ENCODE data around the gene TNFAIP6.
A peak's percentile ranks its signal among the peaks of the same experiment; 100 is the strongest.
"Not testable (repeated sequence)": the region's sequence is repeated elsewhere in the genome, so short reads cannot be mapped to it uniquely, and the experiment has no call there.

Gene TNFAIP6

GRCh38 chr2:151388011-151388410, 30.6 kb downstream of the TNFAIP6 start:
- H3K36me3 Mint-ChIP-seq (ENCODE audit: low read depth) = no peaks in the 10 kb centered on the region
- H3K27ac Mint-ChIP-seq = no peak overlapping the region
- H3K27me3 Mint-ChIP-seq = peaks cover 3% of the 10 kb centered on the region
- H3K9me3 Mint-ChIP-seq = peaks cover 6% of the 10 kb centered on the region
- no peak for DNase-seq
- no peaks in the 10 kb centered on the region for H3K4me1 Mint-ChIP-seq (ENCODE audit: low read depth)
- no peak overlapping the region for H3K4me3 Mint-ChIP-seq

GRCh38 chr2:151391436-151391835, 34.0 kb downstream of the TNFAIP6 start:
- peaks cover 3% of the 10 kb centered on the region for H3K27me3 Mint-ChIP-seq
- H3K36me3 Mint-ChIP-seq (ENCODE audit: low read depth) = no peaks in the 10 kb centered on the region
- H3K27ac Mint-ChIP-seq = no peak overlapping the region
- peaks cover 6% of the 10 kb centered on the region for H3K9me3 Mint-ChIP-seq
- no peak for DNase-seq
- H3K4me3 Mint-ChIP-seq = no peak overlapping the region
- no peaks in the 10 kb centered on the region for H3K4me1 Mint-ChIP-seq (ENCODE audit: low read depth)

- H3K9me3 Mint-ChIP-seq = peaks cover 6% of the 10 kb centered on the region
- no peak for DNase-seq
- H3K27ac Mint-ChIP-seq = no peak overlapping the region
- no peaks in the 10 kb centered on the region for H3K4me1 Mint-ChIP-seq (ENCODE audit: low read depth)
- H3K27me3 Mint-ChIP-seq = peaks cover 3% of the 10 kb centered on the region
- H3K36me3 Mint-ChIP-seq (ENCODE audit: low read depth) = no peaks in the 10 kb centered on the region
- no peak overlapping the region for H3K4me3 Mint-ChIP-seq
These were observed 37.1 kb downstream of the TNFAIP6 start for GRCh38 chr2:151394509-151394908.

- H3K27ac Mint-ChIP-seq = no peak overlapping the region
- H3K27me3 Mint-ChIP-seq = no peaks in the 10 kb centered on the region
- H3K36me3 Mint-ChIP-seq (ENCODE audit: low read depth) = no peaks in the 10 kb centered on the region
- DNase-seq = no peak
- H3K4me1 Mint-ChIP-seq (ENCODE audit: low read depth) = no peaks in the 10 kb centered on the region
- no peak overlapping the region for H3K4me3 Mint-ChIP-seq
- H3K9me3 Mint-ChIP-seq = peaks cover under 1% of the 10 kb centered on the region
These were observed 38.4 kb downstream of the TNFAIP6 start for GRCh38 chr2:151395509-151396374.

- Mint-ChIP-seq H3K27ac (no peak overlapping the region), H3K4me1 (ENCODE audit: low read depth) (no peaks in the 10 kb centered on the region), H3K9me3 (no peaks in the 10 kb centered on the region), H3K36me3 (ENCODE audit: low read depth) (no peaks in the 10 kb centered on the region), H3K27me3 (no peaks in the 10 kb centered on the region), H3K4me3 (no peak overlapping the region)
- DNase-seq = no peak
These were observed 42.6 kb downstream of the TNFAIP6 start for GRCh38 chr2:151399981-151400380.

- H3K4me1 Mint-ChIP-seq (ENCODE audit: low read depth) = no peaks in the 10 kb centered on the region
These were observed 43.8 kb downstream of the TNFAIP6 start for GRCh38 chr2:151401149-151401548.

DNA sequence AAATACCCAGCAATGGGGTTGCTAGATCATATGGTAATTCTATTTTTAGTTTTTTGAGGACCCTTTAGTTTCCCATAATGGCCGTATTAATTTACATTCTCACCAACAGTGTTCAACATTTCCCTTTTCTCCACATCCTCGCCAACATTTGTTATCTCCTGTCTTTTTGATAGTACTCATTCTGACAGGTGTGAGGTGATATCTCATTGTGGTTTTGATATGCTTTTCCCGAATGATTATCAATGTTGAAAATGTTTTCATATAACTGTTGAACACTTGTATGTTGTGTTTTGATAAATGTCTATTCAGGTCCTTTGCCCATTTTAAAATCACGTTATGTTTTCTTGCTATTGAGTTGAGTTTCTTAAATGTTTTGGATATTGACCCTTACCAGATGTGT, 46.5 kb downstream of the TNFAIP6 start:
- Mint-ChIP-seq H3K4me3 (no peak overlapping the region), H3K4me1 (ENCODE audit: low read depth) (peaks cover 2% of the 10 kb centered on the region), H3K27me3 (no peaks in the 10 kb centered on the region)

More at GRCh38 chr2:151401149-151401548, 43.8 kb downstream of the TNFAIP6 start:
- H3K36me3 Mint-ChIP-seq (ENCODE audit: low read depth) = no peaks in the 10 kb centered on the region
- H3K27ac Mint-ChIP-seq = no peak overlapping the region
- H3K9me3 Mint-ChIP-seq = no peaks in the 10 kb centered on the region
- DNase-seq = no peak
- no peak overlapping the region for H3K4me3 Mint-ChIP-seq
- H3K27me3 Mint-ChIP-seq = no peaks in the 10 kb centered on the region

DNA sequence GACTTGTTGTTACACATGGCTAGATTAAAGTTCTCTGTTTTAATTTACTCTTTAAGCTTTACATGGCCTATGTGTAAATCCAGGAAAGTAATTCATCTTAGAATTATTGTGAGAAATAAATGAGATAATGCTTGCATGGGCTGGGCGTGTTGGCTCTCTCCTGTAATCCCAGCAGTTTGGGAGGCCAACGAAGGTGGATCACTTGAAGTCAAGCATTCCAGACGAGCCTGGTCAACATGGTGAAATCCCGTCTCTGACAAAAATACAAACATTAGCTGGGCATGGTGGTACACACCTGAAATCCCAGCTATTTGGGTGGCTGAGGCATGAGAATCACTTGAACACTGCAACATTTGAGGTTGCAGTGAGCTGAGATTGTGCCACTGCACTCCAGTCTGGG, 48.0 kb downstream of the TNFAIP6 start:
- H3K27ac Mint-ChIP-seq = no peak overlapping the region
- peaks cover 6% of the 10 kb centered on the region for H3K4me1 Mint-ChIP-seq (ENCODE audit: low read depth)
- H3K27me3 Mint-ChIP-seq = no peaks in the 10 kb centered on the region
- peaks cover 9% of the 10 kb centered on the region for H3K36me3 Mint-ChIP-seq (ENCODE audit: low read depth)
- H3K4me3 Mint-ChIP-seq = no peak overlapping the region
- DNase-seq = no peak
- H3K9me3 Mint-ChIP-seq = no peaks in the 10 kb centered on the region

More for the DNA sequence above, 46.5 kb downstream of the TNFAIP6 start:
- Mint-ChIP-seq H3K9me3 (no peaks in the 10 kb centered on the region), H3K36me3 (ENCODE audit: low read depth) (no peaks in the 10 kb centered on the region), H3K27ac (no peak overlapping the region)
- DNase-seq = no peak

GRCh38 chr2:151407281-151407680, 49.9 kb downstream of the TNFAIP6 start:
- H3K36me3 Mint-ChIP-seq (ENCODE audit: low read depth) = peaks cover 27% of the 10 kb centered on the region
- no peak for DNase-seq
- H3K27ac Mint-ChIP-seq = no peak overlapping the region
- H3K4me3 Mint-ChIP-seq = no peak overlapping the region
- no peaks in the 10 kb centered on the region for H3K9me3 Mint-ChIP-seq
- H3K4me1 Mint-ChIP-seq (ENCODE audit: low read depth) = peaks cover 19% of the 10 kb centered on the region
- H3K27me3 Mint-ChIP-seq = no peaks in the 10 kb centered on the region

GRCh38 chr2:151408788-151409600, 51.6 kb downstream of the TNFAIP6 start:
- peaks cover 32% of the 10 kb centered on the region for H3K4me1 Mint-ChIP-seq (ENCODE audit: low read depth)
- H3K36me3 Mint-ChIP-seq (ENCODE audit: low read depth) = peaks cover 44% of the 10 kb centered on the region
- H3K27me3 Mint-ChIP-seq = no peaks in the 10 kb centered on the region
- H3K4me3 Mint-ChIP-seq = peak overlapping the region; percentile 90
- H3K27ac Mint-ChIP-seq = peak overlapping the region; percentile 98
- no peaks in the 10 kb centered on the region for H3K9me3 Mint-ChIP-seq
- no peak for DNase-seq

GRCh38 chr2:151409601-151410484, 52.5 kb downstream of the TNFAIP6 start, which contains the start of gene RIF1:
Gene RIF1 (plus strand): TSS chr2:151409902. CDS start chr2:151410424, 522 bp downstream.
- peaks cover 34% of the 10 kb centered on the region for H3K4me1 Mint-ChIP-seq (ENCODE audit: low read depth)
- H3K27me3 Mint-ChIP-seq = no peaks in the 10 kb centered on the region
- peak within 1 kb of the TSS; percentile 90 for H3K4me3 Mint-ChIP-seq
- H3K36me3 Mint-ChIP-seq (ENCODE audit: low read depth) = peaks cover 52% of the 10 kb centered on the region
- no peaks in the 10 kb centered on the region for H3K9me3 Mint-ChIP-seq
- peak; percentile 88 for DNase-seq
- H3K27ac Mint-ChIP-seq = peak within 1 kb of the TSS; percentile 98

DNA sequence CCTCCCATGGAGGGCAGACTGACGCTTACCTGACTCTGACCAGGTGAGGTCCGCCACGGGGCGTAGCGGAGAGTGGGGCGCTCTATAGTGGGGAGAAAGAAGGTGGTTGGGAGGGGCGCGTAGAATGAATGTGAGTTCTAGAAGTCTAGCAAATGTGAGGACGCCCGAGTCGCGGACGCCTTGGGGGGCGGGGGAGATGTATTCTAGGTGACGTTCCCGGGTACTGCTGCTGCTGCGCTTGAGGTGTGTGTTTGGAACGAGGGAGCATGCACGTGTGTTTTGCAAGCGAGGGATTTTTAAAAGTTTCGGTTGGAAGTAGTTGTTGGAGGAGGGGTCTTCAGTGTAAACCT, 53.1 kb downstream of the TNFAIP6 start:
- H3K36me3 Mint-ChIP-seq (ENCODE audit: low read depth) = peaks cover 57% of the 10 kb centered on the region
- DNase-seq = no peak
- H3K9me3 Mint-ChIP-seq = no peaks in the 10 kb centered on the region
- H3K4me1 Mint-ChIP-seq (ENCODE audit: low read depth) = peaks cover 36% of the 10 kb centered on the region
- H3K4me3 Mint-ChIP-seq = peak overlapping the region; percentile 90
- no peaks in the 10 kb centered on the region for H3K27me3 Mint-ChIP-seq
- peak overlapping the region; percentile 98 for H3K27ac Mint-ChIP-seq

GRCh38 chr2:151417650-151418049, 60.3 kb downstream of the TNFAIP6 start:
- Mint-ChIP-seq H3K27me3 (no peaks in the 10 kb centered on the region), H3K4me1 (ENCODE audit: low read depth) (peaks cover 38% of the 10 kb centered on the region), H3K27ac (no peak overlapping the region), H3K4me3 (no peak overlapping the region), H3K9me3 (no peaks in the 10 kb centered on the region), H3K36me3 (ENCODE audit: low read depth) (peaks cover 93% of the 10 kb centered on the region)
- no peak for DNase-seq

- not testable (repeated sequence) for H3K27me3 Mint-ChIP-seq, H3K9me3 Mint-ChIP-seq, DNase-seq, H3K4me3 Mint-ChIP-seq, H3K27ac Mint-ChIP-seq
- H3K36me3 Mint-ChIP-seq (ENCODE audit: low read depth) = peaks cover 93% of the 10 kb centered on the region
- H3K4me1 Mint-ChIP-seq (ENCODE audit: low read depth) = peaks cover 46% of the 10 kb centered on the region
These were observed 64.3 kb downstream of the TNFAIP6 start for GRCh38 chr2:151421681-151422080.
